ENCODE data around the gene PUM1.

PUM1 gene

GRCh38 chr1:30908696-30909364 lies 156.7 kb downstream of the PUM1 start, which contains the start of gene SDC3:
Gene SDC3 (minus strand): TSS chr1:30908758. CDS start chr1:30908586, 172 bp downstream.
- H3K4me3 ChIP-seq: peak within 1 kb of the TSS; percentile 62
- no peaks in the 10 kb centered on the region for H3K36me3 ChIP-seq (ENCODE audit: insufficient read depth, low read length)
- DNase-seq (ENCODE audit: low read depth, low spot score): no peak
- TF ChIP-seq FOXP2 (optimal IDR thresholded peaks at IDR 0.05; ENCODE audit: control extremely low read depth, extremely low read length, insufficient read depth): no peak
- H3K9ac ChIP-seq (ENCODE audit: insufficient read length): no peak within 1 kb of the TSS
- no peak within 1 kb of the TSS for H3K27ac ChIP-seq
- H3K9me3 ChIP-seq (ENCODE audit: low read depth, low read length): no peaks in the 10 kb centered on the region

DNA sequence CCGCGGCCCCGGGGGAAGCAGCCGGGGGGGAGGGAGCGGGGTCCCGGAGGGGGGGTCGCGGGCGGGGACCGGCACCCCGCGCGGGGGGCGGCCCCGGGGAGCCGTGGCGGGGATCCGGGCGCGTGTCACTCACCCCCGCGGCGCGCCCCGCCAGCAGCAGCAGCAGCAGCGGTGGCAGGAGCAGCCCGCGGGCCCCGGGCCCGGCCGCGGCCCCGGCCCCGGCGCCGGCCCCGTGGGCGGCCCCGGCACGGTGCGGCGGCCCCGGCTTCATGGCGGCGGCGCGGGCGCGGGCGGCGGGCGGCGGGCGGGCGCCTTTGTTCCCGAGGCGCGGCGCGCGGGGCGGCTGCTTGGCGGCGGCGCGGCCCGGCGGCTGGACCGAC lies 157.2 kb downstream of the PUM1 start:
- no peaks in the 10 kb centered on the region for H3K9me3 ChIP-seq (ENCODE audit: low read depth, low read length)
- no peak overlapping the region for H3K9ac ChIP-seq (ENCODE audit: insufficient read length)
- no peak for DNase-seq (ENCODE audit: low read depth, low spot score)
- H3K27ac ChIP-seq: no peak overlapping the region
- H3K4me3 ChIP-seq: peak overlapping the region; percentile 57; the same call in 1 of the 2 replicates
- TF ChIP-seq POLR2AphosphoS5 (IDR thresholded peaks at IDR 0.05; ENCODE audit: borderline replicate concordance, low read depth, low read length): no peak
- TF ChIP-seq FOXP2 (optimal IDR thresholded peaks at IDR 0.05; ENCODE audit: control extremely low read depth, extremely low read length, insufficient read depth): no peak
- TF ChIP-seq EZH2 (IDR thresholded peaks at IDR 0.05): no peak
- H3K36me3 ChIP-seq (ENCODE audit: insufficient read depth, low read length): no peaks in the 10 kb centered on the region

DNA sequence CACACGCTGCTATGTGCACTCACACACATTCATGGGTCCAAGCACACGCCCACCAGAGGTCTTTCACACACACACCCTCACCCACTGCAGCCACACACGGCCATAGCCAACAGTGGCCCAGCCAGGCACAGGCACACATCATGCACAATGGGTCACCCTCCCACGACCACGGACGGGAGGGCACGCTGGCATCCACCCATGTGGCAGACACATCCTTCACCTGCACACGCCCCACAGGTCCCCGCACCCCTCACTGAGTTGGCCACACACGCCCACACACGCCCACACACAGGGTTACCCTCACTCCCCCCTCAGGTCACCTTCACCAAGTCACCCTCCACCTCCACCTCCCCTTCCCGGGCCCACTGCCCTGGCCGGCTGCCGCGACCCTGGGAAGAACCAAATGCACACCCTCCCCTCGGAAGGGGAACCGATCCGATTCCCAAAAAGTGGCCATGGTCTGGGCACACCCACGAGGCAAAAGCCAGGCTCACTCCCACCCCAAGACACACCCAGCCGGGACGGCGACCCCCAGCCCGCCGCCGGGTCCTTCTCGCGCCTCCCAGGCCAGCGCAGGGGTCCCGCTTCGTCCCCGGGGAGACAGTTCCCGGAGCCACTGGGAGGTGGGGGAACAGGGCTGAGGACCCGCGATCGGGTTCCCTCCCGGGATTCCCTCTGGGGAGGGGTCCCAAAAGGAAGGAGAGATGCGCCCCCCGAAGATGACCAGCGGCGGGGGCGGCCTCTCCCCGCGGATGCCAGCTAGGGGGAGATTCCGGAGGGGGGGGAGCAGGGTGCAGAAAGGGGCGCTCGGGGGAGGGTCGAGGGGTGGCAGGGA lies 157.8 kb downstream of the PUM1 start:
- Histone ChIP-seq H3K27ac (no peak overlapping the region), H3K4me3 (peak overlapping the region; percentile 57), H3K9me3 (ENCODE audit: low read depth, low read length) (no peaks in the 10 kb centered on the region), H3K9ac (ENCODE audit: insufficient read length) (no peak overlapping the region), H3K36me3 (ENCODE audit: insufficient read depth, low read length) (no peaks in the 10 kb centered on the region)
- TF ChIP-seq EZH2 (IDR thresholded peaks at IDR 0.05) (no peak), FOXP2 (optimal IDR thresholded peaks at IDR 0.05; ENCODE audit: control extremely low read depth, extremely low read length, insufficient read depth) (no peak), POLR2AphosphoS5 (IDR thresholded peaks at IDR 0.05; ENCODE audit: borderline replicate concordance, low read depth, low read length) (no peak)
- no peak for DNase-seq (ENCODE audit: low read depth, low spot score)

DNA sequence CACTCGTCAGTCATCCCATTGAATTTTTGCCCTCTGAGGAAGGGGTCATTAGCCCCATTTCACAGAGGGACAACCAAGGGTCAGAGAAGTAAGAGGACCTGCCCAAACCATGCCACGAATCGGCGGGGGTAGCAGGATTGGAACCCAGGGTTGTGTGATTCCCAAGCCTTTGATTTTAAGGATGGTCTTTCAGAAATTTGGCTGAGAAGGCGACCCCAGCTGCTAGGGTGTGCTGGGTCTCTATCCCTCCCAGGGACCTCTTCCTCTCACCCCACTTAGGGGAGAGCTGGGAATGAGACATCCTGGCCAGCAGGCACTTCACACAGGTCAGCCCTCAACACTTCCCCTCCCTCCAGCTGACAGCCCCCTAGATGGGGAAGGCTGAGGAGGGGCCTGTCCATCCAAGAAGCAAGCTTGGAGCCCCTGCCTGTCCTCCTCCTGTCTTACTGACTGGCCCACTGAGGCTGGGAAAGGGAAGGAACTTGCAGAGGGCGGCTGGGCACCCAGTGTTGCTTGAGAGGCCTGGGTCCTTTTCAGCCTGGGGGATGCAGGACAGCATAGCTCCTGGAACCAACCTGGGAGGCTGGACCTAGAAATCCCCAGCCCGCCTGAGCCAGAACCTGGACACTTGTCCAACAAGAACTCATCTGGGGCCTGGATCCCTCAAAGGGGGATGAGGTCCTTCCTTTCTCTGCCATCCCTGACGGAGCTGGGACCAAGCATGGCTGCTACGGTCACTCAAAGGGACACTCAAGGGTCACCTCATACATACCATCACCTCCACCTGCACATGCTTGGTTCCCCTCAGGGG lies 158.7 kb downstream of the PUM1 start:
- TF ChIP-seq FOXP2 (optimal IDR thresholded peaks at IDR 0.05; ENCODE audit: control extremely low read depth, extremely low read length, insufficient read depth) (no peak), POLR2AphosphoS5 (IDR thresholded peaks at IDR 0.05; ENCODE audit: borderline replicate concordance, low read depth, low read length) (no peak), EZH2 (IDR thresholded peaks at IDR 0.05) (no peak)
- H3K9ac ChIP-seq (ENCODE audit: insufficient read length): no peak overlapping the region
- no peak for DNase-seq (ENCODE audit: low read depth, low spot score)
- no peak overlapping the region for H3K4me3 ChIP-seq
- H3K27ac ChIP-seq: no peak overlapping the region
- no peaks in the 10 kb centered on the region for H3K9me3 ChIP-seq (ENCODE audit: low read depth, low read length)
- no peaks in the 10 kb centered on the region for H3K36me3 ChIP-seq (ENCODE audit: insufficient read depth, low read length)

- Histone ChIP-seq H3K9ac (ENCODE audit: insufficient read length) (no peak overlapping the region), H3K36me3 (ENCODE audit: insufficient read depth, low read length) (no peaks in the 10 kb centered on the region), H3K27ac (no peak overlapping the region), H3K9me3 (ENCODE audit: low read depth, low read length) (no peaks in the 10 kb centered on the region), H3K4me3 (no peak overlapping the region)
- no peak for TF ChIP-seq POLR2AphosphoS5 (IDR thresholded peaks at IDR 0.05; ENCODE audit: borderline replicate concordance, low read depth, low read length)
- no peak for TF ChIP-seq EZH2 (IDR thresholded peaks at IDR 0.05)
- no peak for TF ChIP-seq FOXP2 (optimal IDR thresholded peaks at IDR 0.05; ENCODE audit: control extremely low read depth, extremely low read length, insufficient read depth)
- DNase-seq (ENCODE audit: low read depth, low spot score): no peak
Measured at GRCh38 chr1:30905916-30906620, 159.4 kb downstream of the PUM1 start.

DNA sequence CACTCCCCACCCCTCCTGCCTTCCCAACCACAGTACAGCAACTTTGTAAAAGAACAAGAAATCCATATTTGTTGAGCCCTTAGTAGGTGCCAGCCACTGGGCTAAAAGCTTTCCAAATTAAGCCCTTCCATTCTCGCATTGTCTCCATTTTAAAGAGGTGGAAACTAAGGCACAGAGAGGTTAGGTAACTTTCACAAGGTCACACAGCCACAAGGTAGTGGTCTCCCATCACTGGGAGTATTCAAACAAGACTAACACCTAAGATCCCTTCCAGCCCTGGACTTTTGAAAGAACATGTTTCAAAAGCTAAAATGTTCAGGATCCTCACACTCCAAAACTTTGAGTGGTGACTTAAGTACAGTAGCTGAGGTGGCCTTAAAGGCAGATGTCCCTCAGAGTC lies 160.1 kb downstream of the PUM1 start:
- TF ChIP-seq FOXP2 (optimal IDR thresholded peaks at IDR 0.05; ENCODE audit: control extremely low read depth, extremely low read length, insufficient read depth): no peak
- no peak for TF ChIP-seq POLR2AphosphoS5 (IDR thresholded peaks at IDR 0.05; ENCODE audit: borderline replicate concordance, low read depth, low read length)
- TF ChIP-seq EZH2 (IDR thresholded peaks at IDR 0.05): no peak
- Histone ChIP-seq H3K36me3 (ENCODE audit: insufficient read depth, low read length) (no peaks in the 10 kb centered on the region), H3K9me3 (ENCODE audit: low read depth, low read length) (no peaks in the 10 kb centered on the region), H3K9ac (ENCODE audit: insufficient read length) (no peak overlapping the region), H3K4me3 (no peak overlapping the region), H3K27ac (no peak overlapping the region)
- no peak for DNase-seq (ENCODE audit: low read depth, low spot score)

DNA sequence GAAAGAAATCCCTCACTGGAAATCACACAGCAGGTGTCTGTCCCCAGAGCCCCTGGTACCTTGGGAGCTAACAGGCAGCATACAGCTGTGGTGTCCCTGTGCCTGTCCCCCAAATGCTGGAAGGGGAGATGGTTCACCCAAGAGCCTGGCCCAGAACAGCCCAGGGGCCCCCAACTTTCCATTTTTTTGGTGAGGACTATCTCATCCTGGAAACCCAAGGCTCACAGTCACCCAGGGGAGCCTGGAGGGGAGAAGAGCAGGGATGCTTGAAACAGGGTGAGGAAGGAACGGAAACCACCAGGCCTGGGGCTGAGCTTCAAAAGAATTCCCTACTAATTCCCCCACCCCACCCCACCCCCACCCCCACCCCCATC lies 160.6 kb downstream of the PUM1 start:
- Histone ChIP-seq H3K4me3 (no peak overlapping the region), H3K36me3 (ENCODE audit: insufficient read depth, low read length) (no peaks in the 10 kb centered on the region), H3K9ac (ENCODE audit: insufficient read length) (no peak overlapping the region), H3K9me3 (ENCODE audit: low read depth, low read length) (no peaks in the 10 kb centered on the region), H3K27ac (no peak overlapping the region)
- no peak for TF ChIP-seq POLR2AphosphoS5 (IDR thresholded peaks at IDR 0.05; ENCODE audit: borderline replicate concordance, low read depth, low read length)
- no peak for TF ChIP-seq FOXP2 (optimal IDR thresholded peaks at IDR 0.05; ENCODE audit: control extremely low read depth, extremely low read length, insufficient read depth)
- TF ChIP-seq EZH2 (IDR thresholded peaks at IDR 0.05): no peak
- DNase-seq (ENCODE audit: low read depth, low spot score): no peak

Data from SK-N-MC (cell line).